Measurements from ENCODE around the gene OR4D1.
A peak's percentile ranks its signal among the peaks of the same experiment; 100 is the strongest.
"Not testable (repeated sequence)": the region's sequence is repeated elsewhere in the genome, so short reads cannot be mapped to it uniquely, and the experiment has no call there.

Gene OR4D1

GRCh38 chr17:58136669-58137279 is 11.4 kb upstream of the OR4D1 start:
- no peak for DNase-seq (ENCODE audit: insufficient read length, low spot score)
- no peak for FAIRE-seq
- TF ChIP-seq POLR2A (IDR thresholded peaks at IDR 0.05; ENCODE audit: low read depth, low read length): no peak

GRCh38 chr17:58141505-58141904 is 6.7 kb upstream of the OR4D1 start:
- no peak for TF ChIP-seq POLR2A (IDR thresholded peaks at IDR 0.05; ENCODE audit: low read depth, low read length)
- no peak for DNase-seq (ENCODE audit: insufficient read length, low spot score)
- no peak for FAIRE-seq

GRCh38 chr17:58143335-58143734 is 4.8 kb upstream of the OR4D1 start:
- DNase-seq (ENCODE audit: insufficient read length, low spot score); FAIRE-seq: not testable (repeated sequence)

- no peak for TF ChIP-seq POLR2A (IDR thresholded peaks at IDR 0.05; ENCODE audit: low read depth, low read length)
- DNase-seq (ENCODE audit: insufficient read length, low spot score): no peak
- FAIRE-seq: no peak
These were observed 3.4 kb upstream of the OR4D1 start for GRCh38 chr17:58144801-58145200.

GRCh38 chr17:58148609-58149008 is 425 bp downstream of the OR4D1 start:
- TF ChIP-seq POLR2A (IDR thresholded peaks at IDR 0.05; ENCODE audit: low read depth, low read length): no peak
- DNase-seq (ENCODE audit: insufficient read length, low spot score) (no peak), FAIRE-seq (no peak)

GRCh38 chr17:58150394-58150793 is 2.2 kb downstream of the OR4D1 start:
- TF ChIP-seq POLR2A (IDR thresholded peaks at IDR 0.05; ENCODE audit: low read depth, low read length): no peak
- FAIRE-seq: no peak
- no peak for DNase-seq (ENCODE audit: insufficient read length, low spot score)

- DNase-seq (ENCODE audit: insufficient read length, low spot score): no peak
- no peak for FAIRE-seq
- no peak for TF ChIP-seq POLR2A (IDR thresholded peaks at IDR 0.05; ENCODE audit: low read depth, low read length)
These were observed 4.9 kb downstream of the OR4D1 start for GRCh38 chr17:58153046-58153445.

- TF ChIP-seq POLR2A (IDR thresholded peaks at IDR 0.05; ENCODE audit: low read depth, low read length): no peak
- DNase-seq (ENCODE audit: insufficient read length, low spot score) (no peak), FAIRE-seq (no peak)
These were observed 5.5 kb downstream of the OR4D1 start for GRCh38 chr17:58153671-58154070.

- no peak for FAIRE-seq
- no peak for TF ChIP-seq POLR2A (IDR thresholded peaks at IDR 0.05; ENCODE audit: low read depth, low read length)
- no peak for DNase-seq (ENCODE audit: insufficient read length, low spot score)
These were observed 8.9 kb downstream of the OR4D1 start for GRCh38 chr17:58156839-58157803.

- TF ChIP-seq POLR2A (IDR thresholded peaks at IDR 0.05; ENCODE audit: low read depth, low read length): no peak
- no peak for FAIRE-seq
- no peak for DNase-seq (ENCODE audit: insufficient read length, low spot score)
These were observed 10.0 kb downstream of the OR4D1 start for GRCh38 chr17:58158181-58158580.

GRCh38 chr17:58161566-58161965 is 13.4 kb downstream of the OR4D1 start:
- no peak for TF ChIP-seq POLR2A (IDR thresholded peaks at IDR 0.05; ENCODE audit: low read depth, low read length)
- DNase-seq (ENCODE audit: insufficient read length, low spot score) (no peak), FAIRE-seq (no peak)

GRCh38 chr17:58165981-58166380 is 17.8 kb downstream of the OR4D1 start:
- TF ChIP-seq POLR2A (IDR thresholded peaks at IDR 0.05; ENCODE audit: low read depth, low read length): no peak
- DNase-seq (ENCODE audit: insufficient read length, low spot score): no peak
- FAIRE-seq: peak; percentile 33

- DNase-seq (ENCODE audit: insufficient read length, low spot score) (no peak), FAIRE-seq (no peak)
- no peak for TF ChIP-seq POLR2A (IDR thresholded peaks at IDR 0.05; ENCODE audit: low read depth, low read length)
These were observed 18.5 kb downstream of the OR4D1 start, which contains the start of gene OR4D2 for GRCh38 chr17:58166682-58167081. OR4D2 (plus strand) TSS chr17:58166982; CDS start chr17:58169656, 2,674 bp downstream.

GRCh38 chr17:58170622-58171021 is 22.4 kb downstream of the OR4D1 start:
- TF ChIP-seq POLR2A (IDR thresholded peaks at IDR 0.05; ENCODE audit: low read depth, low read length): no peak
- no peak for DNase-seq (ENCODE audit: insufficient read length, low spot score)
- no peak for FAIRE-seq

Measured in H54 (cell line).